ENCODE measurements around the gene SLC35E2B.

- TF ChIP-seq, protein P1, sequence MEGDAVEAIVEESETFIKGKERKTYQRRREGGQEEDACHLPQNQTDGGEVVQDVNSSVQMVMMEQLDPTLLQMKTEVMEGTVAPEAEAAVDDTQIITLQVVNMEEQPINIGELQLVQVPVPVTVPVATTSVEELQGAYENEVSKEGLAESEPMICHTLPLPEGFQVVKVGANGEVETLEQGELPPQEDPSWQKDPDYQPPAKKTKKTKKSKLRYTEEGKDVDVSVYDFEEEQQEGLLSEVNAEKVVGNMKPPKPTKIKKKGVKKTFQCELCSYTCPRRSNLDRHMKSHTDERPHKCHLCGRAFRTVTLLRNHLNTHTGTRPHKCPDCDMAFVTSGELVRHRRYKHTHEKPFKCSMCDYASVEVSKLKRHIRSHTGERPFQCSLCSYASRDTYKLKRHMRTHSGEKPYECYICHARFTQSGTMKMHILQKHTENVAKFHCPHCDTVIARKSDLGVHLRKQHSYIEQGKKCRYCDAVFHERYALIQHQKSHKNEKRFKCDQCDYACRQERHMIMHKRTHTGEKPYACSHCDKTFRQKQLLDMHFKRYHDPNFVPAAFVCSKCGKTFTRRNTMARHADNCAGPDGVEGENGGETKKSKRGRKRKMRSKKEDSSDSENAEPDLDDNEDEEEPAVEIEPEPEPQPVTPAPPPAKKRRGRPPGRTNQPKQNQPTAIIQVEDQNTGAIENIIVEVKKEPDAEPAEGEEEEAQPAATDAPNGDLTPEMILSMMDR (IDR thresholded peaks at IDR 0.05): no peak
- TF ChIP-seq POLR2A (IDR thresholded peaks at IDR 0.05) (no peak), POLR2AphosphoS5 (IDR thresholded peaks at IDR 0.05) (no peak)
Observed at GRCh38 chr1:1732381-1732780, 39.8 kb upstream of the SLC35E2B start.
